A549 (cell line): ENCODE results near the gene KIT.

Experiments
- CBX8 ChIP-seq: fragments of 200-600 bp; sonication (generic); IDR thresholded peaks from 2 replicates; pipeline ENCODE4 v1.6.1; 2016
- EP300 ChIP-seq, 2 experiments: fragments of >200 bp; sonication (Bioruptor Twin); formaldehyde crosslinking; IDR thresholded peaks; 2 replicates in 1 of 2; 3 replicates in 1 of 2; pipeline ENCODE4 v1.6.1; 2016 to 2017
- FOXS1 ChIP-seq: fragments of 250-450 bp; sonication (Bioruptor Pico); IDR thresholded peaks from 2 replicates; pipeline ENCODE4 v1.5.0; 2020; ENCODE audit warnings: mild to moderate bottlenecking, moderate library complexity
- KDM5A ChIP-seq: fragments of 200-600 bp; sonication (generic); IDR thresholded peaks from 2 replicates; pipeline ENCODE4 v1.6.1; 2016; ENCODE audit warnings: antibody characterized with exemption, mild to moderate bottlenecking
- NFE2L2 ChIP-seq: fragments of 150-350 bp; conservative IDR thresholded peaks from 2 replicates; pipeline ENCODE4 v1.6.1; 2014; ENCODE audit warnings: low read length
- POLR2A ChIP-seq: IDR thresholded peaks from 2 replicates; pipeline ENCODE4 v1.6.1; 2012; ENCODE audit warnings: mild to moderate bottlenecking, low read length
- RAD21 ChIP-seq, 2 experiments: fragments of >200 bp in 1 of 2; sonication (Bioruptor Twin) in 1 of 2; formaldehyde crosslinking in 1 of 2; IDR thresholded peaks in 1 of 2; conservative IDR thresholded peaks in 1 of 2; 2 replicates in 1 of 2; 3 replicates in 1 of 2; pipeline ENCODE4 v1.6.1; 2012 to 2018; ENCODE audit warnings: inconsistent platforms in 1 of 2
- RFX5 ChIP-seq: fragments of 450-650 bp; IDR thresholded peaks from 2 replicates; pipeline ENCODE4 v1.7.1; 2014; ENCODE audit warnings: antibody characterized with exemption, mild to moderate bottlenecking, moderate library complexity
- ZFP36 ChIP-seq: fragments of 450-650 bp; IDR thresholded peaks from 2 replicates; pipeline ENCODE4 v1.6.1; 2014; ENCODE audit warnings: borderline replicate concordance; ENCODE audit not compliant: partially characterized antibody
- TF ChIP-seq, protein P1 (sequence below): fragments of >200 bp; sonication (Bioruptor Twin); formaldehyde crosslinking; IDR thresholded peaks from 3 replicates; pipeline ENCODE4 v1.5.1; 2016
- TF ChIP-seq, protein P2 (sequence below): fragments of 200-600 bp; sonication (generic); IDR thresholded peaks from 2 replicates; pipeline ENCODE4 v1.6.1; 2016; ENCODE audit warnings: antibody characterized with exemption, mild to moderate bottlenecking, moderate library complexity

DNA sequence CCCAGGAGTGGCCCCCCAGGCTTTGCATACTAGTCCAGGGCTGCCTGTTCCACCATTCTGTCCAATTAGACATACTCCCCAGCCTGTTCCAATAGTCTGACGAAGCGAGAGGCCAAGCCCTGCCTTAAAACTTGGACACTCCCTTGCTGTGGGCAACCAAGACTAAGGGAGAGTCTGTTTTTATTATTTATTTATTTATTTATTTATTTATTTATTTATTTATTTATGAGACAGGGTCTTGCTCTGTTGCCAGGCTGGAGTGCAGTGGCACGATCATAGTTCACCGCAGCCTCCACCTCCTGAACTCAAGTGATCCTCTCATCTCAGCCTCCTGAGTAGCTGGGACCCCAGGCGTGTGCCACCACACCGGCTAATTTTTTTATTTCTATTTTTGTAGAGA is 6.6 kb downstream of the KIT start:
- TF ChIP-seq, protein P1, sequence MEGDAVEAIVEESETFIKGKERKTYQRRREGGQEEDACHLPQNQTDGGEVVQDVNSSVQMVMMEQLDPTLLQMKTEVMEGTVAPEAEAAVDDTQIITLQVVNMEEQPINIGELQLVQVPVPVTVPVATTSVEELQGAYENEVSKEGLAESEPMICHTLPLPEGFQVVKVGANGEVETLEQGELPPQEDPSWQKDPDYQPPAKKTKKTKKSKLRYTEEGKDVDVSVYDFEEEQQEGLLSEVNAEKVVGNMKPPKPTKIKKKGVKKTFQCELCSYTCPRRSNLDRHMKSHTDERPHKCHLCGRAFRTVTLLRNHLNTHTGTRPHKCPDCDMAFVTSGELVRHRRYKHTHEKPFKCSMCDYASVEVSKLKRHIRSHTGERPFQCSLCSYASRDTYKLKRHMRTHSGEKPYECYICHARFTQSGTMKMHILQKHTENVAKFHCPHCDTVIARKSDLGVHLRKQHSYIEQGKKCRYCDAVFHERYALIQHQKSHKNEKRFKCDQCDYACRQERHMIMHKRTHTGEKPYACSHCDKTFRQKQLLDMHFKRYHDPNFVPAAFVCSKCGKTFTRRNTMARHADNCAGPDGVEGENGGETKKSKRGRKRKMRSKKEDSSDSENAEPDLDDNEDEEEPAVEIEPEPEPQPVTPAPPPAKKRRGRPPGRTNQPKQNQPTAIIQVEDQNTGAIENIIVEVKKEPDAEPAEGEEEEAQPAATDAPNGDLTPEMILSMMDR = no peak
- TF ChIP-seq RAD21 (conservative IDR thresholded peaks at IDR 0.05 in 1 of 2, IDR thresholded peaks at IDR 0.05 in 1 of 2) (no peak), ZFP36 (no peak), POLR2A (no peak), NFE2L2 (no peak), CBX8 (no peak), RFX5 (no peak), EP300 (IDR thresholded peaks at IDR 0.05) (no peak), KDM5A (no peak), FOXS1 (CRISPR knock-in tag) (no peak)
- TF ChIP-seq, protein P2, sequence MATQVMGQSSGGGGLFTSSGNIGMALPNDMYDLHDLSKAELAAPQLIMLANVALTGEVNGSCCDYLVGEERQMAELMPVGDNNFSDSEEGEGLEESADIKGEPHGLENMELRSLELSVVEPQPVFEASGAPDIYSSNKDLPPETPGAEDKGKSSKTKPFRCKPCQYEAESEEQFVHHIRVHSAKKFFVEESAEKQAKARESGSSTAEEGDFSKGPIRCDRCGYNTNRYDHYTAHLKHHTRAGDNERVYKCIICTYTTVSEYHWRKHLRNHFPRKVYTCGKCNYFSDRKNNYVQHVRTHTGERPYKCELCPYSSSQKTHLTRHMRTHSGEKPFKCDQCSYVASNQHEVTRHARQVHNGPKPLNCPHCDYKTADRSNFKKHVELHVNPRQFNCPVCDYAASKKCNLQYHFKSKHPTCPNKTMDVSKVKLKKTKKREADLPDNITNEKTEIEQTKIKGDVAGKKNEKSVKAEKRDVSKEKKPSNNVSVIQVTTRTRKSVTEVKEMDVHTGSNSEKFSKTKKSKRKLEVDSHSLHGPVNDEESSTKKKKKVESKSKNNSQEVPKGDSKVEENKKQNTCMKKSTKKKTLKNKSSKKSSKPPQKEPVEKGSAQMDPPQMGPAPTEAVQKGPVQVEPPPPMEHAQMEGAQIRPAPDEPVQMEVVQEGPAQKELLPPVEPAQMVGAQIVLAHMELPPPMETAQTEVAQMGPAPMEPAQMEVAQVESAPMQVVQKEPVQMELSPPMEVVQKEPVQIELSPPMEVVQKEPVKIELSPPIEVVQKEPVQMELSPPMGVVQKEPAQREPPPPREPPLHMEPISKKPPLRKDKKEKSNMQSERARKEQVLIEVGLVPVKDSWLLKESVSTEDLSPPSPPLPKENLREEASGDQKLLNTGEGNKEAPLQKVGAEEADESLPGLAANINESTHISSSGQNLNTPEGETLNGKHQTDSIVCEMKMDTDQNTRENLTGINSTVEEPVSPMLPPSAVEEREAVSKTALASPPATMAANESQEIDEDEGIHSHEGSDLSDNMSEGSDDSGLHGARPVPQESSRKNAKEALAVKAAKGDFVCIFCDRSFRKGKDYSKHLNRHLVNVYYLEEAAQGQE = no peak
